NCI-H2171 (cell line): ENCODE data around the gene TMX4.
"Not testable (repeated sequence)": the region's sequence is repeated elsewhere in the genome, so short reads cannot be mapped to it uniquely, and the experiment has no call there.

ENCODE experiments used
- DNase-seq: peaks from one replicate; lab custom pipeline; 2025; lab: John Stamatoyannopoulos, UW

TMX4 gene, protein sequence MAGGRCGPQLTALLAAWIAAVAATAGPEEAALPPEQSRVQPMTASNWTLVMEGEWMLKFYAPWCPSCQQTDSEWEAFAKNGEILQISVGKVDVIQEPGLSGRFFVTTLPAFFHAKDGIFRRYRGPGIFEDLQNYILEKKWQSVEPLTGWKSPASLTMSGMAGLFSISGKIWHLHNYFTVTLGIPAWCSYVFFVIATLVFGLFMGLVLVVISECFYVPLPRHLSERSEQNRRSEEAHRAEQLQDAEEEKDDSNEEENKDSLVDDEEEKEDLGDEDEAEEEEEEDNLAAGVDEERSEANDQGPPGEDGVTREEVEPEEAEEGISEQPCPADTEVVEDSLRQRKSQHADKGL

DNA sequence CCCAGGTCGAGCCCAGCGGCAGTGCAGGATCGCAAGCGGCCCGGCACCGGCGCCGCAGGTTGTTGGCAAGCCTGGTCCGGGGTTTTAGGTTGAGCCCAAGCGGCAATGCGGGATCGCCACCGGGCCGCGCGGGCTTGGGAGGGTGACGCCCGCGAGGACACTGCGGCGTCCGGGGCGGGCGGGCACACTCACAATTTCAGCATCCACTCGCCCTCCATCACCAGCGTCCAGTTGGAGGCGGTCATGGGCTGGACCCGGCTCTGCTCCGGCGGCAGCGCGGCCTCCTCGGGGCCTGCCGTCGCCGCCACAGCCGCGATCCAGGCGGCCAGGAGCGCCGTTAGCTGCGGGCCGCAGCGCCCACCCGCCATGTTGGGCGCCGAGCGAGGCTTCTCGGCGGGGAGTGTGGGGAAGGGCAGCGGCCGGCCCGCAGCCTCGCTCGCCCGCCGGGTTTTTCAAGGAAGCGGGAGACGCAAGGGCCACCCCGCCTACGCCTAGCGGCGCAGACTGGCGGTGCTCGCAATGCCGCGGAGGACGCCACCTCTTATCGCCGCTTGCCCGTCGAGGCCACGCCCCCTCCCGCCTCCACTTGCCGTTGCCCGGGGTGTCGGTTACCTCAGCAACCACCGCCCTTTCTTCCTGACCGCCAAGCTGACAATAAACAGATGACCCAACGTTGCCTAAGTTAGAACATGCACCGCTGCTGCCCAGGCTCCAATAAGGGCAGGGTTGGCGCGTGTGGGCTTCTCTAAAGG, at the start of gene TMX4:
Gene TMX4 (minus strand): TSS at position 516 of the 752 bp plus-strand sequence. CDS start 148 bp downstream, at position 368.
- peak; percentile 95 for DNase-seq

DNA sequence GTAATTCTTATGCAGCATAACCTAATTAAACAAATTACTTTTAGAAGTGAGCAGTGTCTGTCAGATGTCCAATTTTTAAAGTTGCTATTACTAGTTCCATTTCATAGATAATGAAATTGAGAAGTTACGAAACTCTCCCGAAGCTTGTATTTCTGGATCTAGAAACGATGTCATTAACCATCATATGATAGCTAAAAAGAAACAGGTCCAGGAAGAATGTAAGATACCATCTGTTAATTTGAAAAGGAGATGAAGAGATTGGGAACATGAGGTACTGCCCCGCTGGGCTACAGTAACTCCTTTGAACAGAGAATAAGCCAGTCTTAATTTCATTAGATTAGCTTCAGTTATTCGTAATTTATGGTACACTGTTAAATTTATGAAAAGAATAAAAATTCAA, 47.5 kb upstream of the TMX4 start:
- no peak for DNase-seq

DNA sequence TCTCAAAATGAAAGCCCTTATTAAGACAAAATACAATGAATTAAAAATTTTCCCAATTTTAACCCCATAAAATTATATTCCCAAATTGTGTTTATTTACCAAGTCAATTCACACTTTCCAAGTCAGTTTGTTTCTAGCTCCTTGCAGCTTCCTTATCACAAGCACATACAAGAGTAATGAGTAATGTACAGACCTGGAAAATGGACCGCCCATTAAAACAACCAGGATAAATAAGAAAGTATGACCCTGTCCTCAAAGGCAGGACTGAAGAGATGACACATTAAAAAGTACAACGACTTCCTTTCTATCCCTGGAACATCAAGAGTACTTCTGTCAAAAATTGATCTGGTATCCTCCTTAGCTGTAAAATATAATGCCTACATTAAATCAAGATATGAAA, 47.1 kb upstream of the TMX4 start:
- no peak for DNase-seq

DNA sequence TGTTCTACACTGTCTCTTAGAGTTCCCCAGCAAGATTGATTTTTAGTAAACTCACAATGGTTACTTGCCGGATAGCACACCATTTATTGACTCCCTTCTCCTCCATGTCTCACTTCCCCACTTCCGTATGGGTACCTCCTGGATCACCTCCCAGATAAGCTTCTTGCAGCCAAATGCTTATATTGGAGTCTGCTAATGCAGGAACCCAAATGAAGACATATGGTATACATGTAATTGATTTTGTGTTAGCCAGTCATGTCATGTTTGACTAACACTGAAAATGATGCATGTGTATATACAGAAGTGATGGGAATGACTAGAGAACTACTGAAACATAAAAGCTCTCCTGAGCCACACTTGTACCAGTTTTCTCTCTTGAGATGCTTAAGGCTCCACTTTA, 46.1 kb upstream of the TMX4 start:
- DNase-seq: no peak

DNA sequence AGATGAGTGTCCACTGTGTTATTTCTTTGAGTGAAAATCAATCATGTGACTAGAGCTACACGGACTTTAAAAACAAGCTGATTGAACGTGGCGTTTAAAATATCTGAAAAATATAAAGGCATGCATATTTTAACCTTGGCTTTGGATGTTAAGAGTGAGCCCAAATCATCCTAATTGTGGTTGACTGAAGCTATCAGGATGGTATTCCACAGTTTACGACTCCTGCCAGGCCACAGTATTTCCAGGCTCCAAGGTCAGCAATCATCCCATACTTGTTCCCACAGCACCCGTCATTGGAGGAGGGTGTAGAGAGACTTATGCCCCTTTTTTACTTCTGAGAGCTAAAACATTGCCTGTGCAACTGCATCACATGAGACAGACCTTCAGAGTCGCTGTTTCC, 43.2 kb upstream of the TMX4 start:
- no peak for DNase-seq

DNA sequence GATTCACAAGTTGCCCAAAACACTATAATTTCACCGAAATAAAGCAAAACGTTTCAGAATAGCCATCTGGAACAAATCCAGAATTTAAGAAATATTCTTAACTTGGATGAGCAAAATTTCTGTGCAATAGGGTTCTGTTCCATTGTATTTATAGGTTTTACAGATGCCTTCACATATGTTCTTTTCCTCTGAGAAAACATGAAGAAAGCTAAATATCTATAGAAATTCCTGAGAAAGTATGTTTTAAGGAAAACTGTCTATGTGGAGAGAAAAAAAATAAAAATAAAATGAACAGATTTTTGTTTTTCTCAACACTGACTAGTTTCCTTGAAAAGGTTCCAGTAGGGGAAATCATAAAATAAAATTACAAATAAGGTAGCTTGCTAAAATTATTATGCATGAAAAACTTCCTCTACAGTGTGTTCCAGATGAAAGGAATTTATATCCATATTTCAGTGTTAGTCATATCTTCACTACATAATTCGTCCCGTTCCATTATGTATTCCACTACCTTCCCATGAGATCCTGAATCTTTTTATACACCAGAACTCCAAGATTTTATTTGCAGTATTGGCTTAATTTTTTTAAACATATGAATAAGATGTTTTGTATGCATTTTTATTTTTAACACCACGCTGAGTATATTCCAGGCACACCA, 42.4 kb upstream of the TMX4 start:
- DNase-seq: no peak

DNA sequence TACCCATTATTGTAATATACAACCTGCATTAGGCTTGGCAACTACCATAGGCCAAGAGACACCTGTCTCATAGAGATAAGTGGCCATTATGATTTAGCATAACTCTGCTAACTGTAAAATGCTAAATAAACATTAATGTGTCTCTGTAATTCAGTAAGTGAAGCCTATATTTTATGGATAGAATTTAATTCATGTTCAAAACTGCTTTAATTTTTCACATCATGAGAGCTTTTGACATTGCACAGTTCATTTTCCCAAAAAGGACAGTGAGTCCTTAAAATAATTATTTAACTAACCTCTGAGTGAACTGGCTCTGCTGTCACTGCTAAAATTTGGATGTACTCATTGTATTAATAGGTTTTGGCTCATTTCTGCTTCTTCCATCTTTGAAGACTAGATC, 41.4 kb upstream of the TMX4 start:
- DNase-seq: no peak

DNA sequence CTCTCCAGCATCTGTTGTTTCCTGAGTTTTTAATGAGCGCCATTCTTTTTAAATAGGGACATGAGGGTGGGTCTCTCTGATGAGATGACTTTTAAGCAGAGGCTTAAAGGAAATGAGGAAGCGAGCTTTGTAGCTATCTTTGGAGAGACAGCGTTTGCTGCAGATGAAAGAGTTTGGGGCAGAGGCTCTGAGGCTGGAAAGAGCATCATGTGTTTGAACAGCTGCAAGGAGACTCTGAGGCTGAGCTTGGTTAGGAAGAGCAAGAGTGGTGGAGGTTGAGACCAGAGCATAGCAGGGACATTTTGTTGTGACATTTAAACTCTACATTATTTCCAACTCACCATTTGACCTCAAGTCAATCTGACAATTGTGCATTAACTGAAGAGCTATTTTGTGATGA, 38.3 kb upstream of the TMX4 start:
- DNase-seq: no peak

DNA sequence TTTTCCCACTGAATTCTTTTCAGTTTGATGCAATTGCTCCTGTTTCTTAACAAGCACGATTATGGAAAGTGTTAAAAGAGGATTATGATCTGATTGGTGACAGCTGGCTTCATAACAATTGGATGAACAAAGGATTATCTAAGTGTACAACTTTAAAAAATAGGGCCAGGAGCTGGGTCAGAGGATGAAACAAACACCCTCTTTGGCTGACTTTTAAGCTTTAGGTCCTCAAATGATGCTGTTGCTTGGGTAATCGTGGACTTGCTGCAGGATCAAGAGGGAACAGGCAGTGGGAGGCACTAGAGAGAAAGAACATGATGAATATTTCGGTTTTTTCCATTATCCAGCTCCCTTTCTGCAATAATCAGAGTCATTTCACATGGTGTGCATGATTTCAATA, 35.5 kb upstream of the TMX4 start:
- peak; percentile 15 for DNase-seq

DNA sequence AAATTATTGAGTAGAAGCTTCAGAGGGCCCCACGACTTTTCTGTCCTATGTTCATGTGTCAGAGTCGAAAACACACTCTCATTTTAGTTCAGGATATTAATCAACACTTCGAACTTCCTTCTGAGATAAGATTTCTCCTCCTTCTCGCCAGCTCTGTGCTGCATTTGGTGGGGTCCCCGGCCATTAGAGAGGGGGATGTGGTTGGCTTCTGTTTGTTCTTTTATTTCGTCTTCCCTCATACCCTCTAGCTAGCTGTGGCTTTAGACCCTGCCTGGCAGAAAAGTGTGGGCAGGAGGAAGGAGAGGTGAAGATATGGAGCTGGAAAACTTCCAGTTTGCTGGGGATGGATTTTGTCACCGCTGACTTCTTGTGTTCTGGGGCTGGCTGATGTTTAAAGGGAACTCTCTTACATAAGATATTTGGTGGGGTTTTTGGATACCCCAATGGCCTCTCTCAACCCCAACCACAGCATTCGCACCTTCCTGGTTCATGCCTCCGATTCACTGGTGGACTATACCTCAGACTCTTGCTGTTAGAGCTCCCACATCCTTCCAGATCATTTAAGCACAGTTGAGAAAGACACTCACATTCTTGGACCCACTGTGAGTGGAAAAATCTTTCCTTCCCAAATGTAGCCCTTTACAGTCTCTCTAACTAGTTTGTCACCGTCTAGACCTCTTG, 30.7 kb upstream of the TMX4 start:
- DNase-seq: no peak

DNA sequence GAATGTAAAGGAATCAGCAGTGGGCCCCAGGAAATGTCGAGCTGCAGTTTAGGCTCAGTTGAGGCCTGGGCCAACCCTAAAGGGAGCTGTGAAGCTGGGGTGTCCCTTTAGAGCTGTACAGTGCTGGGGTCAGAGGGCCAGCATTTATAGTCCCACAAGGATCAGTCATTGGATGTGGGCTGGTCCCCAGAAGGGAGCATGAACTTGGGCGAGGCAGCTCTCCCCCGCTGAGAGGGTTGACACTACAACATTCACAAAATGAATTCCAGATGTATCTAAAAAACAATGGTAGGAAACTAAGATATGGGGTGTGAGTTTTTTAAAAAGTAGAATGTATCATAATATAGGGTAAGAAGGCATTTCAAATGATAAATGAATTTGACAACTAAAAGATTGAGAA, 29.7 kb upstream of the TMX4 start:
- no peak for DNase-seq

DNA sequence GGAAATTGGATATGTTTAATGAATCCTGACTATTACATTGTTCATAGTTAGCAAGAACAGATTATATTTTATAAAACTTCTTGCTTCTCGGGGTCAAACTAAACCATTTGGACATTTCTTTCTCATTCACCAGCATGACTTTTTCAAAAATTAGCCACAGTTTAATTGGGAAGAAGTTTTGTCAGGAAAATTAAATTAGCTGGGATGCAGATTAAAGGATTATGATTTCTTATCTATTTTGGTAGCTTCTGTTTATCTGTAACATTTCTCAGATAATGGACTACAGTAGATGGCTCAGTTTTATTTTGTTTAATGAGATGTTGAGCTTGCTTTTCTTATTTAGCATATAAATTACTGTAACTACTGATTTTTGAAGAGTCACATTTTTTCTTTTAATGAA, 26.4 kb upstream of the TMX4 start:
- no peak for DNase-seq

DNA sequence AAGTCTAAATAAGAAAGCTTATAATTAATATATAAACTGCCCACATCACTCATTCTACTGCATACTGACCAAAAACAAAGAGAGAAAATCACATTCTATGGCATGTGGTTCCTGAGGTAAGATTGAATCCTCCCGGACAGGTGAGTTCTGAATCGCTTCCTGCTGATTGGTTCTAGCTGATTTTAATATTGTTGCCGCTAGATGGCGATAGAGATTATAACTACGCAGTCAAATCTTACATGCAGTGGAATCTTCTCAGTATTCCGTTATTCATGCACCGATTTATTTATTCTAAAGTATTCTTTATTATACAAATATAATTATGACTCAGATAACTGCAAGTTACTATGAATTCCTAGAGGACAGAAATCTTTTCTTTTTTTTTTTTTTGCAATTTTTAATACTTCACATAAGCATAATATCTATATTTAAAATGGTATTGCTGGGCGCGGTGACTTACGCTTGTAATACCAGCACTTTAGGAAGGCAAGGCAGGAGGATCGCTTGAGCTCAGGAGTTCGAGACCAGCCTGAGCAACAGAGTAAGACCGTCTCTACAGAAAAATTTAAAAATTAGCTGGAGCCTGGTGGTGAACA, 24.2 kb upstream of the TMX4 start:
- peak; percentile 59 for DNase-seq

DNA sequence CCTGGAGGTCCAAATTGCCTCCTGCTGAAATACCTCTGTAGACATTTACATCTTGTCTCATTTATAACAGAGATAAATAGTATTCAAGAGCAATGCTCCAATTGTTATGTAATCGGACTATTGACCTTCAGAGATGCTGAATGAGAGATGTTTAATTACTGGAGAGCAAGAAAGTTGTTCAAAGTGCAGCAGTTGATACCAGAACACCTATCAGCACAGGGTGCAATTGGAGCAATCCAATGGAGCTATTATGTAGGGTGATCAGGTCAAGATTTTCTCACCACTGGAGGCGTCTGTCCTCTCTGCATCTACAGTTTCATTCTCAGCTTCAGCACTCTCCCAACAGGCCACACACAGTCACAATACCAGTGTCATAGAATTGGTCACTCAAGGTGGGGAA, 19.5 kb upstream of the TMX4 start:
- no peak for DNase-seq

DNA sequence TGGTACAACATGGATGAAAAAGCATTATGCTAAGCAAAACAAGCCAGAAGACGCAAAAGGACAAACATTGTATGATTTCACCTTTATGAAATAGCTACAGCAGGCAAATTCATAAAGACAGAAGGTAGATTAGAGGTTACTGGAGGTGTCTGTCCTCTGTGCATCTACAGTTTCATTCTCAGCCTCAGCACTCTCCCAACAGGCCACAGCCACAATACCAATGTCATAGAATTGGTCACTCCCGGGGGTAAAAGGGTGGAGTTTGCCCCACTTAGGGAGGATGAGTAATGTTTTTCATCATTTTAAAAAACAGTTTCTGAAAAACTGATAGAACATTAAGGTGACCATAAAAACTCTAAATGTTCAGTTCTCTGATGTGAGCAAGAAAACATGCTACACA, 17.2 kb upstream of the TMX4 start:
- no peak for DNase-seq

DNA sequence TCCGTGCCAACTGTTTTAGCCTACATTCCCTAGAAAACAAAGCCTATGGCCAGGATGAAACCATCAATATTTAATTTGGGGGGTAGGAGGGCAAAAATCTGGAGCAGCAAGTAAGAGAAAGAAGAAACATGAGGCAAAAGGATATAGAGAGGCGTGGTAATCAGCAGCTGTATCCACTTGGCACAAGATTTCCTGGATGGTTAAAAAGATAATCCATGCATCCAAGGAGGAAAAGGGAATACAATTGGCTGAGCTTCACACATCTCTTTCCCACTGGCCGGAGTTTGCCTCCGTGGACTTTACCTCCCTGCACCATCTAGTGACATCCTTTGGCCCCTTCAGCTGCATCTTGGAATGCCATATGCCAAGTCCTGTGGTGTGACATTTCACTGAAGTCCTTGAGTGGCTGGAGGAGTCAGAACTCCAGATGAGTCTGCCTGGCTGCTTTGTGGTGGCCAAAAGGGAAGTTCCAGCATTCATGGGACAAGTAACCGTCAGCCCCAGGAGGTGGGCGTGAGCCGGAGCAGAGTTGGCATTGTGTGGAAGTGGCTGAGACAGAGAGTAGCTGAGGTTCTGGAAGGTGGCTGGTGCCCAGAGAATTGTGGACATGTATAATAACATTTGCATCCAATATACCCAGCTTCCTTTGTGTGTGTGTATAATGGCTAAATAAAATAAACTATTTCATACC, 13.7 kb upstream of the TMX4 start:
- DNase-seq: no peak

DNA sequence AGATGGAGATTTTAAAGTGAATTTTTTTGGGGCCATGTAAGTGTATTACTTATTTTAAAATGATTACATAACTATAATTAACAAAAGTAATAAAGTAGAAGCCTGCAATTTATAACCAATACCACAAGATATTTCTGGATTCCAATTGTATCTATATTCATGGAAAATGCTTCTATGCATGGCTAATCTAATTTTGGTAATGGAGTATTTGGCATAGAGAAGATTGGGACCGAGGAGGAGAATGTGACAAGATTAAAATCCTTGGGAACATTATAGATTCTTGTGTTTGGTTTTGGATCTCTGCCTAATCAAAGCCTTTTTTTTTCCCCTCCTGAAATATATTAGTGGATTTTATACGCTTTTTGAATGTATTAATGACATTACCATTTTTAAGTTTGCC, 12.9 kb upstream of the TMX4 start:
- no peak for DNase-seq

DNA sequence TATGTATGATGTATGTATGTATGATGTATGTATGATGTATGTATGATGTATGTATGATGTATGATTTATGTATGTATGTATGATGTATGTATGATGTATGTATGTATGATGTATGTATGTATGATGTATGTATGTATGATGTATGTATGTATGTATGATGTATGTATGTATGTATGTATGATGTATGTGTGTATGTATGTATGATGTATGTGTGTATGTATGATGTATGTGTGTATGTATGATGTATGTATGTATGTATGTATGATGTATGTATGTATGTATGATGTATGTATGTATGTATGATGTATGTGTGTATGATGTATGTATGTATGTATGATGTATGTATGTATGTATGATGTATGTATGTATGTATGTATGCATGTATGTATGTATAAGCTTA, 12.0 kb upstream of the TMX4 start:
- DNase-seq: not testable (repeated sequence)

DNA sequence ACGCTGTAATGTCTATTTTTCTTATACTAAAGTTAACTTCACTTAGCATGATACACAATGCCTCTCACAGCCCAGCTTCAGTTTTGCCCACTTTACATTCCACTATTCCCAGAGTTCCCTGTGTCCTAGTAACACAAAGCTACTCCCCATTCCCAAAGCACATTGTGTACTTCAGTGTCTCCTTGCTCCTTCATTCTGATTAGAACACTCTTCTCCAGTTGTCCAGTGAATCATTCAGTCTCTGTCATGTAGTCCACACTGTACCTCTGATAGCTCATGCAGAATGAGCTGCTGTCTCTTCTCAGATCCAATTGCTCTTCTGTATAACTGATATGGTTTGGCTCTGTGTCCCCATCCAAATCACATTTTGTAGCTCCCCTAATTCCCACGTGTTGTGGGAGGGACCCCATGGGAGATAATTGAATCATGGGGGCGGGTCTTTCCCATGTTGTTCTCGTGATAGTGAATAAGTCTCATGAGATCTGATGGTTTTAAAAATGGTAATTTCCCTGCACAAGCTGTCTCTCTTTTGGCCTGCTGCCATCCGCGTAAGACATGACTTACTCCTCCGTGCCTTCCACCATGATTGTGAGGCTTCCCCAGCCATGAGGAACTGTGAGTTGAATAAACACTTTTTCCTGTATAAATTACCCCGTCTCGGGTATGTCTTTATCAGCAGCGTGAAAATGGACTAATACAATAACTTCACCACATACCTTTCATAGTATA, 2.1 kb upstream of the TMX4 start:
- DNase-seq: no peak

DNA sequence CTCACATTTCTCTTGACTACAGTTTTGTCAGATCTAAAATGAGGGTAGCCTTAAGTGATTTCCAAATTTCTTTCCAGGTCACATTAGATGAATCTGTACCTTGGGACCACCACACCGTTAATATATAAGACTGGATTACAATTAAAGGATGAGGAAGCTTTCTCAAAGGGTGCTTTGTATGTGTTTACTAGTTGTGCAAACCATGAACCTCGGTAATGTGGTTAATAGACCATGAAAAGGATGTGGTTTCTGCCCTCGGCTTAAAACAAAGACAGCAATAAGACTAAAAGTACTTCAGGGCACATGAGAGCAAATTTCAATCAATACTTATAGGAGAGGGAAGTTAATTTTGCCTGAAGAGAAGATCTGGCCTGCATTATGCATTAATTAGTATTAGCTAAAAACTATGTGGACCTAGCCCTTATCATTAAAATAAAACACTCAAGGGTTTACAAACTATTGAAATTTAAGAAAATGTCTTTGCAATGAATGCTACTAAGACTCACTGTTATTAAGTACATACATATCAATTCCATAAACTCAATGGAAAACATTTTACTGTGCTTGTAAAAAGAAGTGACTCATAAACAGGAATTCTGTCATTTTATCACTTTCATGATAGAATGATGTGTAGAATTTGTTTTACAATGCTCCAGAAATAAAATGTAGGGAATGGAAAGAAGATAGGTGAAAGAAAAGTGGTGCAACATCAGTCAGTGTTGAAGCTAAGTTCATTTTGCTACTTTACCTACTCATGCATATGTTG, 936 bp upstream of the TMX4 start:
- DNase-seq: no peak
